BJ (cell line): Measurements from ENCODE around the gene CEBPG. TPM values are rescaled to one million over a fixed set of nuclear protein-coding genes. Genes with fewer than 3 reads are reported as not detected.

Experiments used
- CTCF ChIA-PET: fragments of 350-600 bp; formaldehyde crosslinking; extraction: SDS; loops from one replicate; lab custom pipeline; 2021; ENCODE audit warnings: antibody characterized with exemption, inconsistent platforms; lab: Yijun Ruan, JAX
- POLR2A ChIA-PET: fragments of 300-600 bp; sonication (Branson Sonifier 250); formaldehyde crosslinking; extraction: SDS; loops from one replicate; lab custom pipeline; 2021; ENCODE audit warnings: antibody characterized with exemption; lab: Charles Lee
- DNase-seq: peaks from one replicate; pipeline ENCODE4 v3.0.0-alpha.2; 2011; ENCODE audit warnings: low read depth
- H3K27me3 ChIP-seq: 2 replicates; pipeline ENCODE4 v1.6.0; 2011; ENCODE audit warnings: low read length; ENCODE audit not compliant: control insufficient read depth, insufficient read depth
- H3K36me3 ChIP-seq: 2 replicates; pipeline ENCODE4 v1.5.1; 2011; ENCODE audit warnings: low read length; ENCODE audit not compliant: control insufficient read depth, insufficient read depth
- H3K4me3 ChIP-seq: 2 replicates; pipeline ENCODE4 v1.5.1; 2011; ENCODE audit warnings: low read depth, mild to moderate bottlenecking, control low read depth, low read length
- CTCF ChIP-seq: IDR thresholded peaks from 2 replicates; pipeline ENCODE4 v1.5.1; 2011; ENCODE audit warnings: low read depth, mild to moderate bottlenecking, control low read depth, inconsistent platforms, low read length, moderate library complexity; ENCODE audit not compliant: insufficient read depth
- polyA plus RNA-seq: library from polyadenylated mRNA; depleted of rRNA; stranded (reverse); fragments of >200 nt; gene quantifications from 2 replicates; pipeline ENCODE4 v1.2.3, GENCODE V29; 2011

The CEBPG gene
- polyA plus RNA-seq, 1 experiment: 16.0 TPM

- Histone ChIP-seq H3K4me3 (no peak overlapping the region), H3K36me3 (peaks cover 7% of the 10 kb centered on the region), H3K27me3 (no peaks in the 10 kb centered on the region)
- DNase-seq: peak; percentile 50
- TF ChIP-seq CTCF: no peak
- ChIA-PET CTCF (interaction anchor here (1.0 kb wide), 1 partner anchor 131 kb away, joined by 3 read pairs; no protein-coding TSS in a partner anchor), POLR2A (no interaction called here)
Measured at GRCh38 chr19:33376423-33376822, 2.9 kb downstream of the CEBPG start.

GRCh38 chr19:33376941-33377557, 3.5 kb downstream of the CEBPG start:
- Histone ChIP-seq H3K4me3 (no peak overlapping the region), H3K27me3 (no peaks in the 10 kb centered on the region), H3K36me3 (peaks cover 7% of the 10 kb centered on the region)
- DNase-seq: no peak
- ChIA-PET CTCF (interaction anchor here (0.9 to 2.3 kb wide), 5 partner anchors 10 to 131 kb away, joined by 3 to 15 read pairs (median 4); no protein-coding TSS in a partner anchor), POLR2A (no interaction called here)
- no peak for TF ChIP-seq CTCF

GRCh38 chr19:33377586-33378475, 4.3 kb downstream of the CEBPG start:
- no peak for DNase-seq
- peaks cover 7% of the 10 kb centered on the region for H3K36me3 ChIP-seq

GRCh38 chr19:33379151-33379829, 5.8 kb downstream of the CEBPG start:
- ChIA-PET POLR2A (no interaction called here), CTCF (interaction anchor here (0.8 to 2.3 kb wide), 4 partner anchors 13 to 27 kb away, joined by 3 to 15 read pairs (median 4); no protein-coding TSS in a partner anchor)
- Histone ChIP-seq H3K27me3 (no peaks in the 10 kb centered on the region), H3K4me3 (no peak overlapping the region), H3K36me3 (peaks cover 11% of the 10 kb centered on the region)
- no peak for DNase-seq
- no peak for TF ChIP-seq CTCF

More at GRCh38 chr19:33377586-33378475, 4.3 kb downstream of the CEBPG start:
- ChIA-PET POLR2A (no interaction called here), CTCF (interaction anchor here (0.9 to 2.3 kb wide), 5 partner anchors 10 to 82 kb away, joined by 3 to 15 read pairs (median 4); no protein-coding TSS in a partner anchor)
- no peak for TF ChIP-seq CTCF
- Histone ChIP-seq H3K27me3 (no peaks in the 10 kb centered on the region), H3K4me3 (no peak overlapping the region)
